Measurements from ENCODE around the gene LAMP5.

DNA sequence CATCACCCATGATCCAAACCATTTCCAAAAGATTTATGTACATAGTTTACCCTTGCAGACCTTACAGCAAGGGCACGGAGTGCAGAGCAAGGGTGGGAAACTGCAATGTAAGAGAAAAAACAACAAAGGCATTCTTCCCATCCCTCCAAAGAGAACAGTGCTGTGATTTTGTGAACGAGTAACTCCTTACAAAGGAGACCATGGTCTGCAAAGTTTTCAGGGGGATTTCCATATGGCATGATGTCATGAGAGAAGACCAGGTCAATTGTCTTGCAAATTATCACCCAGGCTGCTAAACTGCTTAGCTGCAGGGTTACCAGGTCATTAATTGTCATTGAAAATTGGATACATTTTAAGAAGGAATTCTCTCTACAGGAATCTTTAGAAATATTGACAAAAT lies 58.3 kb downstream of the LAMP5 start:
- no peak for TF ChIP-seq POLR2A (IDR thresholded peaks at IDR 0.05; ENCODE audit: low read length)
- TF ChIP-seq GATA1 (IDR thresholded peaks at IDR 0.05; ENCODE audit: low read depth, low read length) = no peak

All from erythroblast (primary cell).